ENCODE data around the gene AGL. TPM values are rescaled to one million over a fixed set of nuclear protein-coding genes. Genes with fewer than 3 reads are reported as not detected.

AGL gene
- total and polyA plus RNA-seq, 2 of the 8 experiments (the other 6 are each of a cell fraction or from before 2014, with no cell fraction given) = 2.7 to 19.2 TPM

- TF ChIP-seq USF2 (IDR thresholded peaks at IDR 0.05; ENCODE audit: low read length) = no peak
- TF ChIP-seq TEAD4 (IDR thresholded peaks at IDR 0.05; ENCODE audit: low read depth, low read length) = no peak
- no peak for TF ChIP-seq HDAC6 (IDR thresholded peaks at IDR 0.05; ENCODE audit: low read depth, low read length)
- no peak for TF ChIP-seq RNF2 (IDR thresholded peaks at IDR 0.05; ENCODE audit: borderline replicate concordance, low read depth, low read length, missing control alignments, poor library complexity, severe bottlenecking)
- TF ChIP-seq CHD1 (IDR thresholded peaks at IDR 0.05; ENCODE audit: low read depth, low read length) = no peak
- no peak for TF ChIP-seq CREB1 (IDR thresholded peaks at IDR 0.05)
These were observed 35.7 kb upstream of the AGL start (continued) for GRCh38 chr1:99814373-99814900.
